ENCODE measurements around the gene MASTL.

- TF ChIP-seq CTCF (IDR thresholded peaks at IDR 0.05; ENCODE audit: borderline replicate concordance, extremely low read depth, low read length, poor library complexity, severe bottlenecking): no peak
- no peak for TF ChIP-seq EZH2 (IDR thresholded peaks at IDR 0.05; ENCODE audit: borderline replicate concordance, low read depth, low read length, severe bottlenecking)
These were observed 14.7 kb downstream of the MASTL start for GRCh38 chr10:27169849-27170248.
